ENCODE measurements around the gene FREM3.

DNA sequence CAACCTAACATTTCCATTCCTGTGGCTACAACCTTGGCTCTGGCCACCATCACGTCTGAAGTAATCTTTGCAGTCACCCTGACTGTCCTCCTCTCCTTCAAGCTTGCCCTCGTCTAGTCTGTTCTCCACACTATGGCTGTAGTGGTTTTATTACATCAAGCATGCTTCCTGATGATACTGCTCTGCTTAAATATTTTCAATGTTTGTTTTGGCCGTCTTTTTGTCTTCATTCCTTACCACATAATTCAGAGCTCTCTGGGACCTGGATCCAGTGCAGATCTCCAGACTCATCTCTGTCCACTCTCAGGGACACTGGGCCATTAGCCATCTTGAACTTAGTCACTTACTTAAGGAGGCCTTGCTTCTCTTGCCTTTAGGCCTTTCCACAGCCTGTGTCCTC is 27.7 kb upstream of the FREM3 start:
- TF ChIP-seq GATA2 (IDR thresholded peaks at IDR 0.05; ENCODE audit: low read depth, low read length) (no peak), GATA3 (IDR thresholded peaks at IDR 0.05; ENCODE audit: low read depth, low read length) (no peak)

All from SH-SY5Y (cell line).